GM12878 (cell line): ENCODE results near the gene CRY1. TPM values are rescaled to one million over a fixed set of nuclear protein-coding genes. Genes with fewer than 3 reads are reported as not detected.

Experiments
- ATAC-seq: fragments of 200-7000 bp; cut with Tn5 transposase; 3 replicates; pipeline ENCODE4 v1.9.1; 2020; ENCODE audit warnings: mild to moderate bottlenecking, moderate library complexity
- BruUV-seq: library from RNA; stranded (reverse); fragments of 400-500 nt; replicated peaks from 2 replicates; lab custom pipeline; 2021; lab: Mats Ljungman, UMichigan
- CTCF ChIA-PET: fragments of 300-600 bp; sonication (Branson Sonifier 250); formaldehyde crosslinking; extraction: SDS; loops from one replicate; lab custom pipeline; 2021; ENCODE audit warnings: inconsistent platforms; lab: Yijun Ruan, JAX
- POLR2A ChIA-PET: fragments of 350-600 bp; formaldehyde crosslinking; extraction: SDS; loops from one replicate; lab custom pipeline; 2021; ENCODE audit warnings: inconsistent platforms; lab: Charles Lee
- RAD21 ChIA-PET: fragments of 300-600 bp; sonication (Branson Sonifier 250); formaldehyde crosslinking; loops from one replicate; lab custom pipeline; 2023; ENCODE audit warnings: antibody characterized with exemption; ENCODE audit not compliant: unreplicated experiment; lab: Charles Lee
- SMC1A ChIA-PET: fragments of 300-600 bp; sonication (Branson Sonifier 250); formaldehyde crosslinking; loops from one replicate; lab custom pipeline; 2023; ENCODE audit not compliant: unreplicated experiment, uncharacterized antibody; lab: Charles Lee
- DNase-seq: peaks from one replicate; pipeline ENCODE4 v3.0.0-alpha.2; 2011; ENCODE audit warnings: low read depth, low spot score
- FAIRE-seq: peaks from 3 replicates; lab custom pipeline; 2011; peaks lifted over from hg19 to GRCh38; lab: Jason Lieb, UNC
- H2AFZ ChIP-seq: 2 replicates; pipeline ENCODE4 v1.6.0; 2011; ENCODE audit warnings: low read depth, low read length, control low read depth; ENCODE audit not compliant: control insufficient read depth
- H3K27ac ChIP-seq: 2 replicates; pipeline ENCODE4 v1.5.1; 2011; ENCODE audit warnings: control low read depth; ENCODE audit not compliant: control insufficient read depth, insufficient read depth
- H3K27me3 ChIP-seq, 2 experiments: replicated peaks in 1 of 2; 2 replicates each; pipeline versions ENCODE4 v1.6.0 to v1.6.1; 2011; ENCODE audit warnings: low read length in 1 of 2; ENCODE audit not compliant: control insufficient read depth in 2 of 2, insufficient read depth in 2 of 2
- H3K36me3 ChIP-seq, 2 experiments: 2 replicates each; pipeline ENCODE4 v1.5.1; 2011; ENCODE audit warnings: low read length in 1 of 2; ENCODE audit not compliant: control insufficient read depth in 2 of 2, insufficient read depth in 2 of 2
- H3K4me1 ChIP-seq: 2 replicates; pipeline ENCODE4 v1.6.1; 2011; ENCODE audit warnings: mild to moderate bottlenecking, low read length, moderate library complexity, mixed read lengths; ENCODE audit not compliant: control insufficient read depth, insufficient read depth
- H3K4me2 ChIP-seq: 2 replicates; pipeline ENCODE4 v1.6.0; 2011; ENCODE audit warnings: control low read depth; ENCODE audit not compliant: control insufficient read depth, insufficient read depth
- H3K4me3 ChIP-seq: fragments of 200-600 bp; sonication (generic); 2 replicates; pipeline ENCODE4 v1.5.1; 2016
- H3K79me2 ChIP-seq: 2 replicates; pipeline ENCODE4 v1.6.0; 2011; ENCODE audit warnings: low read length; ENCODE audit not compliant: control insufficient read depth, insufficient read depth
- H3K9ac ChIP-seq: 2 replicates; pipeline ENCODE4 v1.8.0; 2011; ENCODE audit warnings: low read length, control low read depth, mixed read lengths; ENCODE audit not compliant: control insufficient read depth, insufficient read depth
- H3K9me3 ChIP-seq: replicated peaks from 3 replicates; pipeline ENCODE4 v1.5.1; 2011; ENCODE audit warnings: mild to moderate bottlenecking, low read length; ENCODE audit not compliant: control insufficient read depth, insufficient read depth
- H4K20me1 ChIP-seq: 2 replicates; pipeline ENCODE4 v1.6.0; 2011; ENCODE audit not compliant: control insufficient read depth, insufficient read depth
- BACH1 ChIP-seq: fragments of 450-650 bp; IDR thresholded peaks from 2 replicates; pipeline ENCODE4 v1.6.1; 2017; ENCODE audit warnings: mild to moderate bottlenecking, borderline replicate concordance
- HCFC1 ChIP-seq: fragments of 150-350 bp; IDR thresholded peaks from 2 replicates; pipeline ENCODE4 v1.6.1; 2014; ENCODE audit warnings: low read length
- HDAC2 ChIP-seq: fragments of 200-600 bp; sonication (generic); IDR thresholded peaks from 2 replicates; pipeline ENCODE4 v1.6.1; 2017
- HDAC6 ChIP-seq: fragments of 200-600 bp; sonication (generic); IDR thresholded peaks from one replicate; pipeline ENCODE4 v1.8.0; 2017; ENCODE audit warnings: antibody characterized with exemption; ENCODE audit not compliant: unreplicated experiment
- KDM1A ChIP-seq: fragments of 200-600 bp; sonication (generic); IDR thresholded peaks from 2 replicates; pipeline ENCODE4 v1.6.1; 2016; ENCODE audit warnings: borderline replicate concordance
- NR2C2 ChIP-seq: IDR thresholded peaks from 2 replicates; pipeline ENCODE4 v1.6.1; 2011; ENCODE audit warnings: borderline replicate concordance, low read depth; ENCODE audit not compliant: control insufficient read depth, insufficient read length
- RAD21 ChIP-seq: IDR thresholded peaks from 2 replicates; pipeline ENCODE4 v1.6.1; 2011; ENCODE audit warnings: mild to moderate bottlenecking, low read depth, low read length, moderate library complexity; ENCODE audit not compliant: insufficient read depth
- YBX1 ChIP-seq: fragments of 450-650 bp; IDR thresholded peaks from 2 replicates; pipeline ENCODE4 v1.6.1; 2016; ENCODE audit warnings: antibody characterized with exemption
- ZNF274 ChIP-seq: IDR thresholded peaks from one replicate; pipeline ENCODE4 v1.8.0; 2011; ENCODE audit not compliant: insufficient read length, insufficient read depth
- in situ Hi-C: fragments of 300-500 bp; cut with MboI; formaldehyde crosslinking; loops from 9 replicates; pipeline ENCODE4 v1.14.3; 2018; ENCODE audit warnings: mixed read lengths
- intact Hi-C: fragments of 100-400 bp; cut with micrococcal nuclease; formaldehyde crosslinking; loops from one replicate; pipeline ENCODE4 v1.14.2; 2022; ENCODE audit not compliant: unreplicated experiment
- polyA plus RNA-seq, 11 experiments: library from polyadenylated mRNA; depleted of rRNA in 4 of 11; unstranded in 6 of 11; stranded (reverse) in 5 of 11; fragments of >200 nt; fragmentation: Nextera tagmentation in 4 of 11; fragmentation: Illumina TruSeq in 1 of 11; extraction: Ambion mirVana in 4 of 11; extraction: Trizol in 1 of 11; gene quantifications; 1 replicate in 1 of 11; 2 replicates in 10 of 11; pipeline versions ENCODE4 v1.2.1 to v1.2.3, GENCODE V29; 2011 to 2016; ENCODE audit warnings: inconsistent platforms in 2 of 11, missing spikeins in 2 of 11, low read depth in 1 of 11
- total RNA-seq, 4 experiments: library from RNA; depleted of rRNA in 3 of 4; stranded (reverse); fragments of >200 nt in 3 of 4; fragmentation: Illumina TruSeq in 1 of 4; extraction: Trizol in 1 of 4; gene quantifications; 2 replicates each; pipeline versions ENCODE4 v1.2.1 to v1.2.3, GENCODE V29; 2013 to 2021
- TF ChIP-seq, protein P1 (sequence below): fragments of 450-650 bp; IDR thresholded peaks from 2 replicates; pipeline ENCODE4 v1.6.1; 2016; ENCODE audit warnings: mild to moderate bottlenecking
- TF ChIP-seq, protein P2 (sequence below): fragments of 450-650 bp; IDR thresholded peaks from 2 replicates; pipeline ENCODE4 v1.6.1; 2018; ENCODE audit warnings: borderline replicate concordance, mild to moderate bottlenecking; ENCODE audit not compliant: partially characterized antibody
- TF ChIP-seq, protein P3 (sequence below): fragments of 150-350 bp; IDR thresholded peaks from 2 replicates; pipeline ENCODE4 v1.6.1; 2016; ENCODE audit warnings: low read depth, low read length
- TF ChIP-seq, protein P4 (sequence below): IDR thresholded peaks from 2 replicates; pipeline ENCODE4 v1.6.1; 2012; ENCODE audit warnings: improper control_type of control experiment, low read depth, low read length; ENCODE audit not compliant: insufficient replicate concordance

Gene CRY1
- total and polyA plus RNA-seq, 10 of the 15 experiments (the other 5 are each of a cell fraction or from before 2014, with no cell fraction given): 1.6 to 10.9 (median 5.4) TPM

DNA sequence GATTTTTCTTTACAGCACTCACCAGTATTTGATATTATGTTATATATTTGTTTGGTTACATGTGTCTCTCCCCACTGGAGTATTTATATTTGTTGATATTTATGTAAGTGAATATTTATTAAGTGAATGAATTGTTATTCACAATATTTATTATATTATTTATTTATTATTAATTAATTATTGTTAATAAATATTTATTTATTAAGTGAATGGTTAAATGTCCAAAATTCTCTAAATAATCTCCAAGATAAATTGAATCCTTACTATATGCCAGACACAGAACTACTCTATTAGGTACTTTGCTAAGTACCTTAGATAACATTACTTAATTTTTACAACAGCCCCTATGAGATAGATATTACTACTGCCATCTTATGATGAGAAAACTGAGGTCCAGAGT is 10.2 kb upstream of the CRY1 start:
- RAD21 ChIA-PET: no interaction called here
- intact Hi-C loops: loop anchor here (5.0 kb wide), 1 partner anchor 716 kb away; no protein-coding TSS in a partner anchor
- in situ Hi-C loops: loop anchor here (10.0 kb wide), 1 partner anchor 719 kb away; no protein-coding TSS in a partner anchor
- no peak for FAIRE-seq
- DNase-seq: no peak
- Histone ChIP-seq H3K4me3 (no peak overlapping the region), H2AFZ (no peak overlapping the region), H3K36me3 (no peaks in the 10 kb centered on the region), H4K20me1 (no peaks in the 10 kb centered on the region), H3K4me2 (no peak overlapping the region), H3K79me2 (no peaks in the 10 kb centered on the region), H3K27ac (no peak overlapping the region), H3K4me1 (no peaks in the 10 kb centered on the region), H3K9me3 (no peaks in the 10 kb centered on the region), H3K9ac (no peak overlapping the region), H3K27me3 (no peaks in the 10 kb centered on the region; a peak in 1 of 4 replicates)
- CTCF ChIA-PET: interaction anchor here (1.7 to 4.1 kb wide), 4 partner anchors 12 to 184 kb away, joined by 4 to 41 read pairs (median 12); no protein-coding TSS in a partner anchor
- ATAC-seq: no peak
- SMC1A ChIA-PET: no interaction called here
- POLR2A ChIA-PET: no interaction called here
- no TSS peak for BruUV-seq
- TF ChIP-seq RAD21: no peak
- no peak for TF ChIP-seq BACH1
- TF ChIP-seq HCFC1: no peak
- TF ChIP-seq KDM1A: no peak
- TF ChIP-seq HDAC6: no peak
- TF ChIP-seq, protein P1, sequence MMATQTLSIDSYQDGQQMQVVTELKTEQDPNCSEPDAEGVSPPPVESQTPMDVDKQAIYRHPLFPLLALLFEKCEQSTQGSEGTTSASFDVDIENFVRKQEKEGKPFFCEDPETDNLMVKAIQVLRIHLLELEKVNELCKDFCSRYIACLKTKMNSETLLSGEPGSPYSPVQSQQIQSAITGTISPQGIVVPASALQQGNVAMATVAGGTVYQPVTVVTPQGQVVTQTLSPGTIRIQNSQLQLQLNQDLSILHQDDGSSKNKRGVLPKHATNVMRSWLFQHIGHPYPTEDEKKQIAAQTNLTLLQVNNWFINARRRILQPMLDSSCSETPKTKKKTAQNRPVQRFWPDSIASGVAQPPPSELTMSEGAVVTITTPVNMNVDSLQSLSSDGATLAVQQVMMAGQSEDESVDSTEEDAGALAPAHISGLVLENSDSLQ: no peak
- no peak for TF ChIP-seq NR2C2
- TF ChIP-seq, protein P2, sequence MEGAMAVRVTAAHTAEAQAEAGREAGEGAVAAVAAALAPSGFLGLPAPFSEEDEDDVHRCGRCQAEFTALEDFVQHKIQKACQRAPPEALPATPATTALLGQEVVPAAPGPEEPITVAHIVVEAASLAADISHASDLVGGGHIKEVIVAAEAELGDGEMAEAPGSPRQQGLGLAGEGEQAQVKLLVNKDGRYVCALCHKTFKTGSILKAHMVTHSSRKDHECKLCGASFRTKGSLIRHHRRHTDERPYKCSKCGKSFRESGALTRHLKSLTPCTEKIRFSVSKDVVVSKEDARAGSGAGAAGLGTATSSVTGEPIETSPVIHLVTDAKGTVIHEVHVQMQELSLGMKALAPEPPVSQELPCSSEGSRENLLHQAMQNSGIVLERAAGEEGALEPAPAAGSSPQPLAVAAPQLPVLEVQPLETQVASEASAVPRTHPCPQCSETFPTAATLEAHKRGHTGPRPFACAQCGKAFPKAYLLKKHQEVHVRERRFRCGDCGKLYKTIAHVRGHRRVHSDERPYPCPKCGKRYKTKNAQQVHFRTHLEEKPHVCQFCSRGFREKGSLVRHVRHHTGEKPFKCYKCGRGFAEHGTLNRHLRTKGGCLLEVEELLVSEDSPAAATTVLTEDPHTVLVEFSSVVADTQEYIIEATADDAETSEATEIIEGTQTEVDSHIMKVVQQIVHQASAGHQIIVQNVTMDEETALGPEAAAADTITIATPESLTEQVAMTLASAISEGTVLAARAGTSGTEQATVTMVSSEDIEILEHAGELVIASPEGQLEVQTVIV: no peak
- TF ChIP-seq, protein P3, sequence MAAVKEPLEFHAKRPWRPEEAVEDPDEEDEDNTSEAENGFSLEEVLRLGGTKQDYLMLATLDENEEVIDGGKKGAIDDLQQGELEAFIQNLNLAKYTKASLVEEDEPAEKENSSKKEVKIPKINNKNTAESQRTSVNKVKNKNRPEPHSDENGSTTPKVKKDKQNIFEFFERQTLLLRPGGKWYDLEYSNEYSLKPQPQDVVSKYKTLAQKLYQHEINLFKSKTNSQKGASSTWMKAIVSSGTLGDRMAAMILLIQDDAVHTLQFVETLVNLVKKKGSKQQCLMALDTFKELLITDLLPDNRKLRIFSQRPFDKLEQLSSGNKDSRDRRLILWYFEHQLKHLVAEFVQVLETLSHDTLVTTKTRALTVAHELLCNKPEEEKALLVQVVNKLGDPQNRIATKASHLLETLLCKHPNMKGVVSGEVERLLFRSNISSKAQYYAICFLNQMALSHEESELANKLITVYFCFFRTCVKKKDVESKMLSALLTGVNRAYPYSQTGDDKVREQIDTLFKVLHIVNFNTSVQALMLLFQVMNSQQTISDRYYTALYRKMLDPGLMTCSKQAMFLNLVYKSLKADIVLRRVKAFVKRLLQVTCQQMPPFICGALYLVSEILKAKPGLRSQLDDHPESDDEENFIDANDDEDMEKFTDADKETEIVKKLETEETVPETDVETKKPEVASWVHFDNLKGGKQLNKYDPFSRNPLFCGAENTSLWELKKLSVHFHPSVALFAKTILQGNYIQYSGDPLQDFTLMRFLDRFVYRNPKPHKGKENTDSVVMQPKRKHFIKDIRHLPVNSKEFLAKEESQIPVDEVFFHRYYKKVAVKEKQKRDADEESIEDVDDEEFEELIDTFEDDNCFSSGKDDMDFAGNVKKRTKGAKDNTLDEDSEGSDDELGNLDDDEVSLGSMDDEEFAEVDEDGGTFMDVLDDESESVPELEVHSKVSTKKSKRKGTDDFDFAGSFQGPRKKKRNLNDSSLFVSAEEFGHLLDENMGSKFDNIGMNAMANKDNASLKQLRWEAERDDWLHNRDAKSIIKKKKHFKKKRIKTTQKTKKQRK: no peak
- TF ChIP-seq ZNF274: no peak
- TF ChIP-seq, protein P4, sequence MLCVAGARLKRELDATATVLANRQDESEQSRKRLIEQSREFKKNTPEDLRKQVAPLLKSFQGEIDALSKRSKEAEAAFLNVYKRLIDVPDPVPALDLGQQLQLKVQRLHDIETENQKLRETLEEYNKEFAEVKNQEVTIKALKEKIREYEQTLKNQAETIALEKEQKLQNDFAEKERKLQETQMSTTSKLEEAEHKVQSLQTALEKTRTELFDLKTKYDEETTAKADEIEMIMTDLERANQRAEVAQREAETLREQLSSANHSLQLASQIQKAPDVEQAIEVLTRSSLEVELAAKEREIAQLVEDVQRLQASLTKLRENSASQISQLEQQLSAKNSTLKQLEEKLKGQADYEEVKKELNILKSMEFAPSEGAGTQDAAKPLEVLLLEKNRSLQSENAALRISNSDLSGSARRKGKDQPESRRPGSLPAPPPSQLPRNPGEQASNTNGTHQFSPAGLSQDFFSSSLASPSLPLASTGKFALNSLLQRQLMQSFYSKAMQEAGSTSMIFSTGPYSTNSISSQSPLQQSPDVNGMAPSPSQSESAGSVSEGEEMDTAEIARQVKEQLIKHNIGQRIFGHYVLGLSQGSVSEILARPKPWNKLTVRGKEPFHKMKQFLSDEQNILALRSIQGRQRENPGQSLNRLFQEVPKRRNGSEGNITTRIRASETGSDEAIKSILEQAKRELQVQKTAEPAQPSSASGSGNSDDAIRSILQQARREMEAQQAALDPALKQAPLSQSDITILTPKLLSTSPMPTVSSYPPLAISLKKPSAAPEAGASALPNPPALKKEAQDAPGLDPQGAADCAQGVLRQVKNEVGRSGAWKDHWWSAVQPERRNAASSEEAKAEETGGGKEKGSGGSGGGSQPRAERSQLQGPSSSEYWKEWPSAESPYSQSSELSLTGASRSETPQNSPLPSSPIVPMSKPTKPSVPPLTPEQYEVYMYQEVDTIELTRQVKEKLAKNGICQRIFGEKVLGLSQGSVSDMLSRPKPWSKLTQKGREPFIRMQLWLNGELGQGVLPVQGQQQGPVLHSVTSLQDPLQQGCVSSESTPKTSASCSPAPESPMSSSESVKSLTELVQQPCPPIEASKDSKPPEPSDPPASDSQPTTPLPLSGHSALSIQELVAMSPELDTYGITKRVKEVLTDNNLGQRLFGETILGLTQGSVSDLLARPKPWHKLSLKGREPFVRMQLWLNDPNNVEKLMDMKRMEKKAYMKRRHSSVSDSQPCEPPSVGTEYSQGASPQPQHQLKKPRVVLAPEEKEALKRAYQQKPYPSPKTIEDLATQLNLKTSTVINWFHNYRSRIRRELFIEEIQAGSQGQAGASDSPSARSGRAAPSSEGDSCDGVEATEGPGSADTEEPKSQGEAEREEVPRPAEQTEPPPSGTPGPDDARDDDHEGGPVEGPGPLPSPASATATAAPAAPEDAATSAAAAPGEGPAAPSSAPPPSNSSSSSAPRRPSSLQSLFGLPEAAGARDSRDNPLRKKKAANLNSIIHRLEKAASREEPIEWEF: no peak
- TF ChIP-seq HDAC2: no peak
- TF ChIP-seq YBX1: no peak
